ENCODE data around the gene PRRT2. TPM values are rescaled to one million over a fixed set of nuclear protein-coding genes. Genes with fewer than 3 reads are reported as not detected.

The PRRT2 gene
- total RNA-seq, 2 donors from 2014 or later = 8.2 to 15.7 TPM

- H3K27ac Mint-ChIP-seq = no peak overlapping the region
- no peak overlapping the region for H3K9ac ChIP-seq (ENCODE audit: extremely low read depth, low read length, poor library complexity, severe bottlenecking)
Observed at GRCh38 chr16:29858149-29858849, 46.3 kb downstream of the PRRT2 start.

GRCh38 chr16:29858974-29859373, 47.0 kb downstream of the PRRT2 start:
- H3K9me3 Mint-ChIP-seq = no peaks in the 10 kb centered on the region
- no peaks in the 10 kb centered on the region for H3K27me3 ChIP-seq (ENCODE audit: control insufficient read depth, insufficient read depth, low read length, poor library complexity, severe bottlenecking)
- H3K9me3 ChIP-seq (ENCODE audit: control insufficient read depth, low read length) = no peaks in the 10 kb centered on the region
- no peak overlapping the region for H3K4me3 Mint-ChIP-seq
- H3K27ac Mint-ChIP-seq = no peak overlapping the region
- WGBS, 2 experiments (ENCODE audit: insufficient coverage in 1 of 2, insufficient read length in 1 of 2) = 93 to 95% methylated on average over 15 to 19 of the region's 19 CpGs
- no peak for DNase-seq
- peaks cover 31% of the 10 kb centered on the region for H3K36me3 Mint-ChIP-seq (ENCODE audit: low read depth)
- no peak overlapping the region for H3K9ac ChIP-seq (ENCODE audit: extremely low read depth, low read length, poor library complexity, severe bottlenecking)
- H3K4me1 ChIP-seq (ENCODE audit: control insufficient read depth, insufficient read depth, low read length) = no peaks in the 10 kb centered on the region
- H3K27ac ChIP-seq (ENCODE audit: low read depth, low read length) = no peak overlapping the region
- no peak for TF ChIP-seq CTCF (conservative IDR thresholded peaks at IDR 0.05)
- H3K27me3 Mint-ChIP-seq (ENCODE audit: insufficient read depth) = no peaks in the 10 kb centered on the region
- peaks cover 16% of the 10 kb centered on the region for H3K36me3 ChIP-seq (ENCODE audit: control insufficient read depth, insufficient read depth, low read length)
- H3K4me1 Mint-ChIP-seq = peaks cover 2% of the 10 kb centered on the region
- H3K4me3 ChIP-seq (ENCODE audit: low read length) = no peak overlapping the region

More at GRCh38 chr16:29858149-29858849, 46.3 kb downstream of the PRRT2 start:
- Mint-ChIP-seq H3K27me3 (ENCODE audit: insufficient read depth) (no peaks in the 10 kb centered on the region), H3K4me1 (peaks cover 2% of the 10 kb centered on the region), H3K36me3 (ENCODE audit: low read depth) (peaks cover 31% of the 10 kb centered on the region), H3K4me3 (no peak overlapping the region), H3K9me3 (no peaks in the 10 kb centered on the region)
- Histone ChIP-seq H3K4me3 (ENCODE audit: low read length) (no peak overlapping the region), H3K36me3 (ENCODE audit: control insufficient read depth, insufficient read depth, low read length) (peaks cover 16% of the 10 kb centered on the region), H3K27me3 (ENCODE audit: control insufficient read depth, insufficient read depth, low read length, poor library complexity, severe bottlenecking) (no peaks in the 10 kb centered on the region), H3K9me3 (ENCODE audit: control insufficient read depth, low read length) (no peaks in the 10 kb centered on the region), H3K4me1 (ENCODE audit: control insufficient read depth, insufficient read depth, low read length) (no peaks in the 10 kb centered on the region), H3K27ac (ENCODE audit: low read depth, low read length) (no peak overlapping the region)
- DNase-seq = no peak
- WGBS, 2 experiments (ENCODE audit: insufficient coverage in 1 of 2, insufficient read length in 1 of 2) = 91 to 94% methylated on average over 9 to 10 of the region's 10 CpGs
- no peak for TF ChIP-seq CTCF (conservative IDR thresholded peaks at IDR 0.05)

- DNase-seq = no peak
- Histone ChIP-seq H3K4me3 (ENCODE audit: low read length) (no peak overlapping the region), H3K36me3 (ENCODE audit: control insufficient read depth, insufficient read depth, low read length) (peaks cover 16% of the 10 kb centered on the region), H3K27me3 (ENCODE audit: control insufficient read depth, insufficient read depth, low read length, poor library complexity, severe bottlenecking) (no peaks in the 10 kb centered on the region), H3K9me3 (ENCODE audit: control insufficient read depth, low read length) (no peaks in the 10 kb centered on the region), H3K4me1 (ENCODE audit: control insufficient read depth, insufficient read depth, low read length) (no peaks in the 10 kb centered on the region), H3K9ac (ENCODE audit: extremely low read depth, low read length, poor library complexity, severe bottlenecking) (no peak overlapping the region), H3K27ac (ENCODE audit: low read depth, low read length) (no peak overlapping the region)
- no peak for TF ChIP-seq CTCF (conservative IDR thresholded peaks at IDR 0.05)
- no peak overlapping the region for H3K27ac Mint-ChIP-seq
- H3K27me3 Mint-ChIP-seq (ENCODE audit: insufficient read depth) = peaks cover 3% of the 10 kb centered on the region
- no peak overlapping the region for H3K4me3 Mint-ChIP-seq
- no peaks in the 10 kb centered on the region for H3K9me3 Mint-ChIP-seq
- WGBS, 2 experiments (ENCODE audit: insufficient coverage in 1 of 2, insufficient read length in 1 of 2) = 96 to 97% methylated on average over 3 to 9 of the region's 9 CpGs
- peaks cover 31% of the 10 kb centered on the region for H3K36me3 Mint-ChIP-seq (ENCODE audit: low read depth)
- peaks cover 2% of the 10 kb centered on the region for H3K4me1 Mint-ChIP-seq
Observed at GRCh38 chr16:29860218-29860617, 48.2 kb downstream of the PRRT2 start.

All from endodermal cell (in vitro differentiated cells).